ENCODE data around the gene SNX32. TPM values are rescaled to one million over a fixed set of nuclear protein-coding genes. Genes with fewer than 3 reads are reported as not detected.

Gene SNX32
- total and polyA plus RNA-seq, 9 of the 15 experiments (the other 6 are each of a cell fraction or from before 2014, with no cell fraction given) = 0.03 TPM; not detected in 7

DNA sequence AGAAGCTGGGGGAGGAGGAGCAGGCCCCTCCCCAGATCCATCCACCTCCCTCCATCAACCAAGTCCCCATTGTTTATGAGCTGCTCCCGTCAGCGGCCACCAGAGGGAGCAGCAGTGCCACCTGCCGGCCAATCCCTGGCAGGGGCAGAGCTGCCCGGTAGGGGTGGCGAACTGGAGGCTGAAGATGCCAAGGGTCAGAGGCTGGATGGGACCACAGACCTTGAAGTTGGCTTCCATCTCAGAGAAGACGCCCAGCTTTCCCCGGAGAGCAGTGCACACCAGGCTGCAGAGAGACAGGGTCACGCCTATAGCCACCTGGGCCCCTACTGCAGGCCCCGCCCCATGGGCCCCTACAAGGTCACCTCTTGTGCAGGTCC is 50.9 kb downstream of the SNX32 start (continued):
- TF ChIP-seq ZNF263 (CRISPR knock-in tag; IDR thresholded peaks at IDR 0.05; ENCODE audit: borderline replicate concordance) (peak; percentile 72; the same call in 1 of the 2 replicates), SMC3 (conservative IDR thresholded peaks at IDR 0.05; ENCODE audit: insufficient read depth, low read depth, low read length) (peak; percentile 95), ZFP36 (IDR thresholded peaks at IDR 0.05; ENCODE audit: low read depth, low read length, partially characterized antibody) (no peak), CEBPG (CRISPR knock-in tag; IDR thresholded peaks at IDR 0.05) (no peak), CEBPG (tag; conservative IDR thresholded peaks at IDR 0.05 in 1 of 2, IDR thresholded peaks at IDR 0.05 in 1 of 2) (no peak), TOE1 (IDR thresholded peaks at IDR 0.05; ENCODE audit: borderline replicate concordance) (no peak), TOE1 (CRISPR knock-in tag; IDR thresholded peaks at IDR 0.05; ENCODE audit: borderline replicate concordance, low read depth) (no peak), ZNF280B (CRISPR knock-in tag; IDR thresholded peaks at IDR 0.05) (no peak), TRIM24 (IDR thresholded peaks at IDR 0.05) (no peak), FOXA1 (IDR thresholded peaks at IDR 0.05; ENCODE audit: borderline replicate concordance) (no peak), ZNF764 (CRISPR knock-in tag; IDR thresholded peaks at IDR 0.05; ENCODE audit: low read depth) (no peak), BCL6 (CRISPR knock-in tag; IDR thresholded peaks at IDR 0.05) (no peak), PHF20 (IDR thresholded peaks at IDR 0.05; ENCODE audit: partially characterized antibody) (no peak), ATF4 (CRISPR knock-in tag; IDR thresholded peaks at IDR 0.05) (no peak), ERF (CRISPR knock-in tag; IDR thresholded peaks at IDR 0.05) (0 out of 2 replicates have a peak, but pooled peaks have one; percentile 33), ZNF253 (CRISPR knock-in tag; conservative IDR thresholded peaks at IDR 0.05) (no peak), RFX7 (CRISPR knock-in tag; IDR thresholded peaks at IDR 0.05) (no peak), ZNF354B (CRISPR knock-in tag; IDR thresholded peaks at IDR 0.05) (no peak), ZNF551 (CRISPR knock-in tag; IDR thresholded peaks at IDR 0.05) (no peak), JUN (IDR thresholded peaks at IDR 0.05; ENCODE audit: borderline replicate concordance, low read depth, low read length) (peak; percentile 45; the same call in 1 of the 2 replicates), JUN (CRISPR knock-in tag; IDR thresholded peaks at IDR 0.05; ENCODE audit: borderline replicate concordance) (no peak), RNF2 (IDR thresholded peaks at IDR 0.05) (no peak), NFXL1 (CRISPR knock-in tag; IDR thresholded peaks at IDR 0.05) (no peak)
- TF ChIP-seq, protein P1, sequence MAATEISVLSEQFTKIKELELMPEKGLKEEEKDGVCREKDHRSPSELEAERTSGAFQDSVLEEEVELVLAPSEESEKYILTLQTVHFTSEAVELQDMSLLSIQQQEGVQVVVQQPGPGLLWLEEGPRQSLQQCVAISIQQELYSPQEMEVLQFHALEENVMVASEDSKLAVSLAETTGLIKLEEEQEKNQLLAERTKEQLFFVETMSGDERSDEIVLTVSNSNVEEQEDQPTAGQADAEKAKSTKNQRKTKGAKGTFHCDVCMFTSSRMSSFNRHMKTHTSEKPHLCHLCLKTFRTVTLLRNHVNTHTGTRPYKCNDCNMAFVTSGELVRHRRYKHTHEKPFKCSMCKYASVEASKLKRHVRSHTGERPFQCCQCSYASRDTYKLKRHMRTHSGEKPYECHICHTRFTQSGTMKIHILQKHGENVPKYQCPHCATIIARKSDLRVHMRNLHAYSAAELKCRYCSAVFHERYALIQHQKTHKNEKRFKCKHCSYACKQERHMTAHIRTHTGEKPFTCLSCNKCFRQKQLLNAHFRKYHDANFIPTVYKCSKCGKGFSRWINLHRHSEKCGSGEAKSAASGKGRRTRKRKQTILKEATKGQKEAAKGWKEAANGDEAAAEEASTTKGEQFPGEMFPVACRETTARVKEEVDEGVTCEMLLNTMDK (IDR thresholded peaks at IDR 0.05; ENCODE audit: borderline replicate concordance, insufficient read depth, low read depth, low read length, poor library complexity, severe bottlenecking) = peak; percentile 80
- TF ChIP-seq, protein P2, sequence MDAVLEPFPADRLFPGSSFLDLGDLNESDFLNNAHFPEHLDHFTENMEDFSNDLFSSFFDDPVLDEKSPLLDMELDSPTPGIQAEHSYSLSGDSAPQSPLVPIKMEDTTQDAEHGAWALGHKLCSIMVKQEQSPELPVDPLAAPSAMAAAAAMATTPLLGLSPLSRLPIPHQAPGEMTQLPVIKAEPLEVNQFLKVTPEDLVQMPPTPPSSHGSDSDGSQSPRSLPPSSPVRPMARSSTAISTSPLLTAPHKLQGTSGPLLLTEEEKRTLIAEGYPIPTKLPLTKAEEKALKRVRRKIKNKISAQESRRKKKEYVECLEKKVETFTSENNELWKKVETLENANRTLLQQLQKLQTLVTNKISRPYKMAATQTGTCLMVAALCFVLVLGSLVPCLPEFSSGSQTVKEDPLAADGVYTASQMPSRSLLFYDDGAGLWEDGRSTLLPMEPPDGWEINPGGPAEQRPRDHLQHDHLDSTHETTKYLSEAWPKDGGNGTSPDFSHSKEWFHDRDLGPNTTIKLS (IDR thresholded peaks at IDR 0.05; ENCODE audit: borderline replicate concordance, low read depth) = no peak
